Myocyte (in vitro differentiated cells): ENCODE measurements around the gene AGTRAP. TPM values are rescaled to one million over a fixed set of nuclear protein-coding genes. Genes with fewer than 3 reads are reported as not detected.

Experiments
- DNase-seq: peaks from one replicate; pipeline ENCODE4 v3.0.0-alpha.2; 2012; ENCODE audit warnings: low read depth
- total RNA-seq: library from RNA; depleted of rRNA; stranded (reverse); fragments of >200 nt; gene quantifications from 2 replicates; pipeline ENCODE4 v1.2.3, GENCODE V29; 2014

Gene AGTRAP
- total RNA-seq, 1 donor from 2014 or later: 34.1 TPM

GRCh38 chr1:11757047-11757446 lies 21.1 kb downstream of the AGTRAP start:
- no peak for DNase-seq

- DNase-seq: no peak
Measured at GRCh38 chr1:11759791-11760190, 23.9 kb downstream of the AGTRAP start.

- no peak for DNase-seq
Measured at GRCh38 chr1:11761285-11761684, 25.3 kb downstream of the AGTRAP start.

- DNase-seq: no peak
Measured at GRCh38 chr1:11761988-11762406, 26.1 kb downstream of the AGTRAP start, which contains the start of gene C1orf167. Gene C1orf167, plus strand, starts transcription at chr1:11762193. Its CDS starts 2,208 bp downstream, at chr1:11764401.

- no peak for DNase-seq
Measured at GRCh38 chr1:11764115-11764514, 28.2 kb downstream of the AGTRAP start.

GRCh38 chr1:11764519-11764918 lies 28.6 kb downstream of the AGTRAP start:
- no peak for DNase-seq

- no peak for DNase-seq
Measured at GRCh38 chr1:11765661-11766428, 29.9 kb downstream of the AGTRAP start.

GRCh38 chr1:11766429-11766776 lies 30.5 kb downstream of the AGTRAP start:
- DNase-seq: no peak

- peak; percentile 14 for DNase-seq
Measured at GRCh38 chr1:11767922-11768704, 32.2 kb downstream of the AGTRAP start.

GRCh38 chr1:11768821-11769220 lies 32.9 kb downstream of the AGTRAP start:
- peak; percentile 36 for DNase-seq

GRCh38 chr1:11769274-11769673 lies 33.3 kb downstream of the AGTRAP start:
- no peak for DNase-seq

GRCh38 chr1:11770011-11770410 lies 34.1 kb downstream of the AGTRAP start:
- no peak for DNase-seq

- no peak for DNase-seq
Measured at GRCh38 chr1:11771481-11772043, 35.6 kb downstream of the AGTRAP start.

- no peak for DNase-seq
Measured at GRCh38 chr1:11772458-11772857, 36.5 kb downstream of the AGTRAP start.

GRCh38 chr1:11774753-11775152 lies 38.8 kb downstream of the AGTRAP start:
- no peak for DNase-seq

GRCh38 chr1:11777658-11778322 lies 41.9 kb downstream of the AGTRAP start:
- DNase-seq: no peak

- no peak for DNase-seq
Measured at GRCh38 chr1:11778336-11778735, 42.4 kb downstream of the AGTRAP start.

GRCh38 chr1:11778844-11779623 lies 43.1 kb downstream of the AGTRAP start:
- DNase-seq: no peak

- DNase-seq: no peak
Measured at GRCh38 chr1:11779715-11780379, 43.9 kb downstream of the AGTRAP start.
